GM19468 (cell line): Measurements from ENCODE around the gene LYVE1.

Experiments
- ATAC-seq: cut with Tn5 transposase; IDR thresholded peaks from one replicate; pipeline ENCODE4 v1.9.1; 2021; ENCODE audit warnings: mild to moderate bottlenecking, moderate library complexity, moderate number of reproducible peaks; ENCODE audit not compliant: unreplicated experiment; ENCODE audit errors: extremely low read depth

Gene LYVE1

DNA sequence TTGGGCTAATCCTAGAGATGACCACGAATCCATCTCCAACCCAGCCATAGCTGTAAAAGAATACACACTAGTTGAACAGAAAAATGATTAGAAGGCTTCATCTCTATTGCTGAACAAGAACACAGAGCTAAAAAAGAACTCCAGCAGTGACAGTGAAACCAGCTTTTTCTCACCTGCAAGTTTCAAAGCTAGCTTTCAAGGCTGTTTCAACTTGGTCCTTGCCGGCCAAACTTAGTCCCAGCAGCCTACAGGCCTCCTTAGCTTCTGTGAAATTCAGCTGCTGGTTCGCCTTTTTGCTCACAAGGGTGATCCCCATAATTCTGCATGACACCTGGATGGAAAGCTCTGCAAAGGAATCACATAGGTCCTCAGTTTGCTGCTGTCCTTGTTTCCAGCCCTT lies 4.4 kb downstream of the LYVE1 start:
- ATAC-seq, result no peak

DNA sequence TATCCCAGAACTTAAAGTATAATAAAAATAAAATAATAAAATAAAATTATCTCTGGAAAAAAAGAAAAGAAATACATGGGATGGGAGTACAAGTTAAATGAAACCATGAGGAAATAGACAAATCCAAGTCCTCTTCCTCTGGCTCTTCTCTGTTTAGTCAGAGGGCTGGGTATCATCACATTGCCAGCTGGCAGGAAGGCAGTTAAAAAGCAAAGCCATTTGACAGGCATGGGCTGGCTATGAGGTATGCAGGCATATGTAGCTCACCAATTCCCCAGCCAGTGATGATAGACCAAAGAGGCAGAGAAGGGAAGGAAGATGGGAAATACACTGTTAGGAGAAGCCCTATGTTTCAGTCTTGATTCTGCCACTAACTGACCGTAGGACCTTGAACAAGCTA lies 6.5 kb downstream of the LYVE1 start:
- ATAC-seq, result no peak

DNA sequence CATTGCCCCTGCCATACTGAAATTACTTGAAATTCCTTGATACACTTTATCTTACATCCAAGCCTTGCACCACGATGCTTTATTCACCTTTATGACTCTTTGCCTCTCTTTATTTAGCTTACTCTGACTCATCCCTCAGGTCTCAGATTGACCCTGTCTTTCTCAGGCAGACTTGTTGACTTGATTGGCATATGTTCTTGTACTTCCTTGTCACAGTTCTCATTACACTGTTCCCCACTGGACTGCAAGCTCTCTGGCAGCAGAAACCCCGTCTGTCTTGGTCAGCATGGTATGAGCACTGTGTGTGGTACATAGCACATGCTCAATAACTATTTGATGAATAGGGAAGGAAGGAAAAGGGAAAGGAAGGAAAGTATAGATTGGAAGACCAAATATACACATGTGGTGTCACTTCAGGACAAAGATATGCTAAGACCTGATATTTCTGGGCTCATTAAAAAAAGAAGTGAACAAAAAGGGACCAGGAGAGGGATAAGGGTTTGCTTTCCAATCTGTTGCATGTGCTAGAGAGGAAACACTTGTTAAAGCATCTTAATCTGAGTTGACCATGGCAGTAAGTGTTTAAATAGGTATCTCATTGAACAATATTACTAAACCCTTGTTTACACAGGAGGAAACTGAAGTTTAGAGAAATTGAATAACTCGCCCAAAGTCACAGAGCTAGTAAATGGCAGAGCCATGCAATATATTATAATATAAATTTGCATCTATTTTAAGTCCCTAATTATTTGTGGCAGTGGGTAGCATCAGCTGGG lies 7.2 kb downstream of the LYVE1 start:
- no peak for ATAC-seq

DNA sequence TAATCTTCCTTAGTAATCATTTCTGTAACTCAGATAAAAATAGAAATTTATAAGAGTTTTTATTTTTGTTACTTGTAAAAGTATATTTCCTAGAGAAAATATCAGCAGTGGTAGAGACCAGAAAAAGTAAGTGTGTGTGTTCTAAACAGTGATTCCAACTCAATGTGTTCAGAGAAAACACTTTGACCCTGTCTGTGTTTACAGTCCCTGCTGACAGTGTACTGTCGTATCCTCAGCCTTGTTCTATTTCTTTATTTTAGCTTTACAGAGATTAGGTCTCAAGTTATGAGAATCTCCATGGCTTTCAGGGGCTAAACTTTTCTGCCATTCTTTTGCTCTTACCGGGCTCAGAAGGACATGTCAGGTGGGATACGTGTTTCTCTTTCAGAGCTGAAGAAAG lies 10.2 kb downstream of the LYVE1 start:
- no peak for ATAC-seq

DNA sequence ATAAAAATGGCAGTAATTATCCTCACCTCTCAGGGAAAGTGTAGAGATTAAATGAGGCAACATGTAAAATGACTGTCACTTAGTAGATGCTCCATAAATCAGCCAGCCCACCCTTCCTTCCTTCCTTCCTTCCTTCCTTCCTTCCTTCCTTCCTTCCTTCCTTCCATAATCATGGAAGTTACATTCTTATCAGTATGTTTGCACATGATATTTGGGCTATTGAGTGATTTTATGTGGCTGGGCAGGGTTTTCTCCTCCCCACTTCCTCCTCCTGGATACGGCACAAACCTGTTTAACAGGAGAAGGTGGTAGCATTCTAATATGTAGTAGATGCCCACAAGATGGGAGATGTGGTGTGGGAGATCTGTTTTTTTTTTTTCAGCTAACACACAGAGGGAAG lies 11.9 kb downstream of the LYVE1 start:
- no peak for ATAC-seq

DNA sequence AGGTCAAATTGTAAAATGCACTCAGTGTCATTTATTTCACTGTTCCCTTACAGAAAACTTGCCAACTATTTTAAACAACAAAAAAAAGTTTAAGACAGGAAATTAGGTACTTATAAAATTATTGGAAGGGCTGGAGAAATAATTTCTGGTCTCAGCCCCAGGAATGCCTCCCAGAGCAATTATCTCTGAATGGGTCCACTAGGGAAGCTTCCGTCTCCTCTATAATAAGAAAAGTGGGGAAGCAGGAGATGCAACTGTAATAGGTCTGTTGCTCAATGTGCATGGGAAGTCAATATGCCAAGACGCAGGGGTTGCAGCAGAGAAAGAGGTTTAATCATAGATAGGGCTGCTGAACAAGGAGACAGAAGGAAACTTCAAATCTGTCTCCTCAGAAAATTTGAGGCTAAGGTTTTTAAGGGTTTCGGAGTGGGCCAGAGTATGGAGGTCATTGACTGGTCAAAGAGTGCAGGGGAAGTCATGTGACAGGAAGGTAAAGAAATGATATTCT lies 16.6 kb downstream of the LYVE1 start:
- ATAC-seq, result no peak

DNA sequence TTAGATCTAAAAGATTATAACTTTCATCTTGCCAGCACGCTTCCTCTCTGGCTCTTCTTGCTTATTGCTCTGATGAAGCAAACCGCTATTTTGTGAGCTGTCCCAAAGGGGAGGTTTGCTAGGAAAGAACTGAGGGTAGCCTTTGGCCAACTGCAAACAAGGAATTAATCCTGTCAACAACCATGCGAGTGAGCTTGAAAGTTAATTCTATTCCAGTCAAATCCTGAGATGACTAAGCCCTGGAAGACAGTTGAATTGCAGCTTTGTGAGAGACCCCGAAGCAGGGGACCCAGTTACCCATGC lies 17.2 kb downstream of the LYVE1 start:
- ATAC-seq, result no peak

DNA sequence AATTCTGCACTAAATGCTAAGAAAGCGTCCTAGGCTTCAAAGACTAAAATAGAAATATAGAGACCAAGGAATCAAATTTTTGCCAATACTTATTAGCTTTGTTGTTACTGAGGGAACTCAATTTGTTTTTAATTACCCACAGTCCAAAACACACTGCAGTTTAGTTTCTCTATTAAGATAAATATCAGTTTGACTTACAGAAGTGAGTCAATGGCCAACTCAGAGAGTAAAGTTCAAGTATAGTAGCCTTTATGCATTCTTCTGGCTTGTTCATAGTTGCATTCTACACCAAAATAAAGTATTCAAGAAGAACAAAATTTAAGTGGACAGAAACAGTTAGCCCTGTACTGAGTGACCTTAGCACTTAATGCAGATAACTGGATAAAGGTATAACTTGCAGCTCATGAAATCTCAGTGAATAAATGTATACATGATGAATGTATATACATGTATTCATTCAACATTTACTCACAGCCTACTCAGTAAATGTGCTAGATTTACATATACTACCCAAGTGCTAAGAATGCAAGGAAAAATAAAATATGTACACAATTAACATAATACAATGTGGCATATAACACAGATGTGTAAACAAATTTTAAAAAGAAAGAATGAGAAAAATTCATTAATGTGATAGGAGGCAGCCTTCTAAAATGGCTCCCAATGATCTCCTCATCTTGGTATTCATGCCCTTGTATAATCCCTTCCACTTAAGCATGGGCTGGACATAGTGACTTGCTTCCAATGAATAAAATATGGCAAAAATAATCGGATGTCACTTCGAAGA lies 17.8 kb downstream of the LYVE1 start:
- no peak for ATAC-seq

DNA sequence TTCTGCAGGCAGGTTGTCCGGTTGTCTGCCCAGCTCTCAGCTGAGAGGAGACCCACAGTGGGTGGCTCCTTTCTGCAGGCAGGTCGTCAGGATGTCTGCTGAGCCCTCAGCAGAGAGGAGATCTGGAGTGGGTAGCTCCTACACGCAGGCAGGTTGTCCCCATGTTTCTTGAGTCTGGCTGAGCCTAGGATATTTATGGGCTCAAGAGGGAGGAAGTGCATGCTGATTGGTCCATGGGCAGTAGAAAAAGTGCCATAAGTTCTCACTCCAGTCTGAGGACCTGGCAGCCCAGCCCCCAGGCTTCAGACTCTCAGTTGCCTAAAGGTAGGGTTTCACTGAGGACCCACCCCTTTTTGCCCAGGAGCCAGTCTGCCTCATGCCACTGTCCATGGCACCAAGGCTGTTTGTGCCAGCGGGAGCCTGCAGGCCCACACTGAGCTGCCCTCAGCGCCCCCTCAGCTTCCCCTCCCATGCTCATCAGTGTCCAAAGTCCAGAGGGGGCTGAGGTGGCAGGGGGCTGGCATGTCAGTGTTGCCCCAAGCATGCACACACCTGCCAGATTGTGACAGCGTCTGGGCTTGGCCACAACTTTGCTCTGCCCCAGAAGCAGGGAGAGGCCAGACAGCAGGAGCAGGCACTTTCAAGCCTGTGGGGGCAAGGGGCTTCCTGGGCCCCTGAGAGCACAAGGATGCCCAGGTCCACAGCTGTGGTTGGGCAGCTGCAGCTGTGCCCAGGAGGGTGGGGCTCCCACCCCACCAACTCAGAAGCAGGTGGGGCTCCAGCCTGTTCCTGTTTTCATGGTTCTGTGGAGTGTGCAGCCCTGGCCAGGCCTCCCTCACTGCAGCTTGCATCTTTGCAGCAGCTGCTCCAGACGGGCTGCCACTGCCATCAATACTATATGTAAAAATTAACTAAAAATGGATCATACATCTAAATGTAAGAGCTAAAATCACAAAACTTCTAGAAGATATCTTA lies 23.7 kb downstream of the LYVE1 start:
- no peak for ATAC-seq

DNA sequence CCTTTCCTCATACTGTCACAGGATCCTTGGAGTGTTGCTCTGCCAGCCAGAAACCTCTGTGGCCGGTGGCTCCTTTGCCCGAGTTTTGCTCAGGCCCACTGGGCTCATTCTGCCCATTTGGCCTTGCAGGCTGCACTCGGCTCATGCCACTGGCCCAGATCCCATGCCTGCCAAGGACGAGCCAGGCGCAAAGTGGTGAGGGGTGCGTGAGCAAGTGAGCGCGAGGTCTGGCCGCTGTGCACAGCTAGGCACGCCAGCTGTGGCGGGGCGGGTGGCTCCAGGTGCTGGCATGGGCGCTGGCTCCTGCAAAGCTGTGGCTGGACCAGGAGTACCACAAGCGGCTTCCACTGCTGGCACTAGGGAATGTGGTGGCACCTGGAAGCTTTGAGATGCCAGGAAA lies 24.7 kb downstream of the LYVE1 start:
- ATAC-seq, result no peak

DNA sequence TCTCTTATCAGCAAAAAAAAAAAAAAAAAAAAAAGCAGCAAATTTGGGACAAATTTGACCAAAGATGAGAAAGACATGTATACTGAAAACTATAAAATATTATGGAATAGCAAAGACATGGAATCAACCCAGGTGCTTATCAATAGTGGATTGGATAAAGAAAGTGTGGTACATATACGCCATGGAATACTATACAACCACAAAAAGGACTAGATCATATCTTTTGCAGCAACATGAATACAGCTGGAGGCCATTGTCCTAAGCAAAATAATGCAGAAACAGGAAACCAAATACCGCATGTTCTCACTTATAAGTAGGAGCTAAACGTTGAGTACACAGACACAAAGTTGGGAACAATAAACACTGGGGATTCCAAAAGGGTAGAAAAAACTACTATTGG lies 25.7 kb downstream of the LYVE1 start:
- ATAC-seq, result no peak

DNA sequence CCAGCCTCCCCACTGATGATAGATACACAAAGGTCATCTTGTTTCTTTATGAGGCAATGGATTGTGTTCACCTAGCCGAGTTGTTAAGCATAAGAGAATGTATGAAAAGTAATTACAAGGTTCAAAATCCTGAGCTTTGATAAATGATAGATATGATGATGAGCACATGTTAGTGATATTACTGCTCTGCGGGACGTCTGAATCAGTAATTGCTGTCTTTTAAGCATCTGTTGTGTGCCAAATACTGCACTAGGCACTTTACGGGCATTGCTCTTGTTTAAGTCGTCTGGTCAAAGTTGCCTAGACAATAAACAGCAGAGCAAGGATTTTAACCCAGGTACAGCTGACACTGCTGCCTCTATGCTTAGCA lies 26.9 kb downstream of the LYVE1 start:
- ATAC-seq, result no peak

DNA sequence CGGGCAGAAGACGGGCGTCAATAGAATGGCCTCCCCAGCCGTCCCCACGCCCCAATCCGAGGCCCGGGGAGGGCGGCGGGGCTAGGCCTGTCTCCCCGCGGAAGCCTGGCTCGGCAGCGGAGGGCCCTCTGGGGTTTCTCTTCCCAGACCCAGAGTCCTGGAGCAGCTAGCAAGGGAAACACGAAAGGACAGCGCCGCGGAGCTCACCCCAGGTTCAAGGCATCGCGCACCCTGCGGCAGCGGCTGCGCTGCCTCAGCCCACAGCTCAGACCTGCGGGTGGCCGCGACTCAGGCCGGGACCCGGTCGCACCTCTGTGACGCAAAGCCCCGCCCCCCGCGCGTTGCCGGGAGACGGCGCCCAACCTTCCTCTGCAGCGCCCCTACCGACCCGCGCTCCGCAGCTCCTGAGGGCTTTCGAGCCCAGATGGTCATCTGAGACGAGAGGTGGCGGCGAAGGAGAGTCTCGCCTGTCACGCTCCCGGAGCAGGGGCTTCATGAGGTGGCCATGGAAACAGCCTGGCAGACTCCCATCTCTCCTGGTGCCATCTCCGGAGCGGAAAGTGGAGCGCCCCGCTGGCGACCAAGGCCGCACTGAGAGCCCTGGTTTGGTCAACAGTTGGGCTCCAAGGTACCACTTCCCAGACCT lies 27.4 kb downstream of the LYVE1 start, which contains the start of gene RNF141:
TSS of gene RNF141 (minus strand) at position 273 of the 646 bp plus-strand sequence. CDS start 7,029 bp downstream, outside the sequence.
- ATAC-seq, result peak; percentile 92

DNA sequence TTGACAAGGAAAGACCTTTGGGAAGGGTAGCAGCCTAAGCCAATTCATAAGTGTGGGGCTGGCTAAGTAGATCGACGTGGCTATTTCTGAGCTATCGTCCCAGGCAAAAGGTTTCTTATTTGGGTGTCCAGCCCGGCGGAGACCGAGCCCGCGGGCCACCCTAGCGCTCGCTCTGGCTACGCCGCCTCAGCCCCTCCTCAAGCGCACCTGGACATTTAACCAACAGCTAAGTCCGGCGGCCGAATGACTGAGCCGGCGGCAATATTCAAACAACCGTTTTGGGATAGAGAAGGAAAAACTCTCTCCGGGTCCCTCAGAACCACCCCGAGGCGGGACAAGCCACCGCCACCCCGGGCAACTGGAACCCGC lies 27.9 kb downstream of the LYVE1 start:
- ATAC-seq, result no peak

DNA sequence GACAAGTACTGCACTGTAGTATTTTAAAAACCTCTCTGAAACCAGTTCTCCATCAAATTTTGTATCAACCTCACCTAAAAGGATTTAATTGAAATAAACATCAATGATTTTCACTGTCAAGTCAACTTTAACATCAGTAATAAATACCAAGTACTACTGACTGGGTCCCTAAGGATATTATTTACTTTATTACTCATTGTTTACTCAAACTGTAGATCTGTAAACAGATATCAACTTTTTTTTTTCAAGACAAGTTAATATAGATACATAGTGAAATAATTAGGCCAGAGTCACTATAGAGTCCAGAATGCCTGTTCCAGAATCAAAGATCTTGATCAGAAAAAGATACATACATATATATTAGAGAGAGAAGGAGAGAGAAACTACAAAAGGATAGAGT lies 29.1 kb downstream of the LYVE1 start:
- ATAC-seq, result no peak

DNA sequence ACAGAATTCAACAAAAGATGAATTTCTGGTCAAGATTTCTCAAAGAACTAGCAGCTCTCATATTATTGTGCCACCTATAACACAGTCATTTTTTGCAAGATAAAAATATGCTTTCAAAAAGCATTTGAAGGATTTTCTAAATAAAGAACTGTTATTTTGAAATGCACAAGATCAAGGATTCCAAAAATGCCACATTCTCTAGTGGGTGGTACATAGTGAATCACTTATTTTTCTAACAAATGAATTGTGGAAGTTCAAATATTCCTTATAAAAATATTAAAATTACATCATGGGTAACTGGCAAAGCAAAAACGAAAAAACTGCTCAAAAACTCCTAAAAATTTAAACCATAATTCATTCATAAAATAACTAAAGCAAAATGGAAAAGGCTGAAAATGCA lies 29.5 kb downstream of the LYVE1 start:
- ATAC-seq, result no peak

DNA sequence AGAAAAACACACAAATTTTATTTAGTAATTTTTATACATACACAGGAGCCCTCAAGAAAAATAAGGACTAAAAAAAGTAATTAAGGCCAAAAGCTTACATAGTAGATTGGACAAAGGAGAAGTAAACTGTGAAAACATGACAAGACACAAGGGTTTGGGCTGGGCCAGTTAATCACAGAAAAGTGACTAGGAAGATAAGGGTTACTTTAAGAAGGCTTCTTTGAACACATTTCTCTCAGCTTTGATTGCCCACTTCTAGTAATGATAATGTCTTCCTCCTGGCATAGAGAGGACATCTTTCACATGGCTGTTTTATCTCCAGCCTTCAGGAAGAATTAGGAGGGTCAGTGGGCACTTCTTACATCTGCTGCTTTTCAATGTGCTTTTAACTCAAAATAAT lies 30.9 kb downstream of the LYVE1 start:
- no peak for ATAC-seq

DNA sequence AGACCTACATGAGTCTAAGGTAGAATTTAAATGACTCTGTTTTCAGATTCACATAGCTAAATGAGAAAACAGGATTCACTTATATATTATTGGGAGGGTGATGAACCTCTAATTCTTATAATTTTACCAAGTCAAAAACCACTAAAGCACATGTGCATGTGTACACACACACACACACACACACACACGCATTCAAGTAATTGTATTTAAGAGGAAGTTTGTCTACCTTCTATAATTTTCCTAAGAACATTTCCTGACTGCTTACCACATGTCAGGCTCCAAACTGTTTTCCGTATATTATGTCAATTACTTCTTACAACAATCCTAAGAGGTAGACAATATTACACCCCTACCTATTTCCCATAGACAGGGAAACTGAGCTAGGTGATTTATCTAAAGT lies 34.1 kb downstream of the LYVE1 start:
- no peak for ATAC-seq

DNA sequence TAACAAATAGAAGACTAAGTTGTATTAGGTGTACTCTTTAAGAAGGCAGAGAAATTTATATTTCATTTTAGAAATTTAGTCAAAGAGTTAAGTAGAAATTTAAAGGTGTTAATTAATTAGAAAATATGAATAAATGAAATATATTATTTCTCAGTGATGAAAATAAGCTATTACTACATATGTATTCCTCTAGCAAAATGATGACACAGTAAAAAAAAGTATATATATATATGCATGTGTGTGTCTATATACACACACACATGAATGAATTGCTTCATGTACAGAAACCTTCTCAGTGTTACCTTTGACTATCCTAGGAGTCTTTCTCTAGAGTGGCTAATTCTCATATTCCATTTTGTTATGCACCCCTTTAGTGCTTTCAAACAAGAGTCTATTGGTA lies 35.1 kb downstream of the LYVE1 start:
- ATAC-seq, result no peak

DNA sequence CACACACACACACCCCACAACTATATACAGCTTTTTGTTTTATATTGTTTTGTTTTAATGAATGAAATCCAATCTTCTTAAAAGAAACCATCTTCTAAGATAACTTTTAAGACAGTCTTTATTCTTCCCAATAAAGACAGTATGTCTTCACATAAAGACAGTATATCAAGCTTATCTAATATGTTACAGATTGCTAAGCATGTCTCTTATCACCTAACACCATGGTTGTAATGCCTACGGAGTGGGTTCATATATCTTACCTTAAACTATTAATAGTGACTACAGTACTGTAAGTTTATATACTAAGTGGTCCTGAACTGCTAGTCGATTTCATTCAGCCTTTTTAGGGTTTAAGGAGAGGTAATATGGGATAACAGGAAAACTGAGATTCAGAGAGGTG lies 35.9 kb downstream of the LYVE1 start:
- ATAC-seq, result no peak
